ENCODE measurements around the gene TAPT1. TPM values are rescaled to one million over a fixed set of nuclear protein-coding genes. Genes with fewer than 3 reads are reported as not detected.

TAPT1 gene
- total and polyA plus RNA-seq, 9 of the 15 experiments (the other 6 are each of a cell fraction or from before 2014, with no cell fraction given), result 1.6 to 36.7 (median 20.7) TPM

DNA sequence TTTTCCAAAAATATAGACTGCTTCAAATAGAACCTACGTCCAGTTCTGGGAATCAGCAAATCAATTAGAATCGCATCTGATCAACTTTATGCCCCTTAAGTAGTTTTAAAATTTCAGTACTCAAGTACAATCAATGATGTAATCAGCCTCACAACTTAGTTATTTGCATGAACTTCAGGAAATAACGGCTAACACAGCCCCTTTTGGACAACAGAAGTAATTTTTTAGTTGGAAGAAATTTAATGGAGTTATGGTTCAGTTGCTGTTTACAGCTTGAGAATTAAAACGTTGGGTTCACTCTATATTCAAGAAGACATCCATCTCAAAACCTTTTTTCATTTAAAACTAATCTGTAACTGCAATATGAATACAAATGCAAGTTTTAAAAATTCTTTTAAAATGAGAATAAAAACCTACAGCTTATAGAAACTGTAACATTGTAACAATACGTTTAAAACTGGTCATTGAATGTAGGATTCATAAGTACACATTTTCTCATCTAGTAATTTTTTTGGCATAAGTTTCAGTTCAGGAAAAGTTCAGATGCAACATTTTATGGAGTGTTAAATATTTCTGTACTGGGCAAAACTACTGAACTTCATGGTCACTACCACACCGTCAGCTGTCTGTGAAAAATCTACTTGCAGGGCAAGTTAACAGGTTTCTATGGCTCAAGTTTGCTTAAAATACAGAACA lies 956 bp downstream of the TAPT1 start (continued):
- TF ChIP-seq, protein P1, sequence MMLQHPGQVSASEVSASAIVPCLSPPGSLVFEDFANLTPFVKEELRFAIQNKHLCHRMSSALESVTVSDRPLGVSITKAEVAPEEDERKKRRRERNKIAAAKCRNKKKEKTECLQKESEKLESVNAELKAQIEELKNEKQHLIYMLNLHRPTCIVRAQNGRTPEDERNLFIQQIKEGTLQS (IDR thresholded peaks at IDR 0.05), result peak; percentile 80
- TF ChIP-seq, protein P1 (CRISPR knock-in tag; conservative IDR thresholded peaks at IDR 0.05), result no peak
- TF ChIP-seq HMGN3 (IDR thresholded peaks at IDR 0.05; ENCODE audit: borderline replicate concordance, extremely low read depth, insufficient read length, low read depth, low read length) (no peak), ZNF253 (CRISPR knock-in tag; conservative IDR thresholded peaks at IDR 0.05) (no peak)

DNA sequence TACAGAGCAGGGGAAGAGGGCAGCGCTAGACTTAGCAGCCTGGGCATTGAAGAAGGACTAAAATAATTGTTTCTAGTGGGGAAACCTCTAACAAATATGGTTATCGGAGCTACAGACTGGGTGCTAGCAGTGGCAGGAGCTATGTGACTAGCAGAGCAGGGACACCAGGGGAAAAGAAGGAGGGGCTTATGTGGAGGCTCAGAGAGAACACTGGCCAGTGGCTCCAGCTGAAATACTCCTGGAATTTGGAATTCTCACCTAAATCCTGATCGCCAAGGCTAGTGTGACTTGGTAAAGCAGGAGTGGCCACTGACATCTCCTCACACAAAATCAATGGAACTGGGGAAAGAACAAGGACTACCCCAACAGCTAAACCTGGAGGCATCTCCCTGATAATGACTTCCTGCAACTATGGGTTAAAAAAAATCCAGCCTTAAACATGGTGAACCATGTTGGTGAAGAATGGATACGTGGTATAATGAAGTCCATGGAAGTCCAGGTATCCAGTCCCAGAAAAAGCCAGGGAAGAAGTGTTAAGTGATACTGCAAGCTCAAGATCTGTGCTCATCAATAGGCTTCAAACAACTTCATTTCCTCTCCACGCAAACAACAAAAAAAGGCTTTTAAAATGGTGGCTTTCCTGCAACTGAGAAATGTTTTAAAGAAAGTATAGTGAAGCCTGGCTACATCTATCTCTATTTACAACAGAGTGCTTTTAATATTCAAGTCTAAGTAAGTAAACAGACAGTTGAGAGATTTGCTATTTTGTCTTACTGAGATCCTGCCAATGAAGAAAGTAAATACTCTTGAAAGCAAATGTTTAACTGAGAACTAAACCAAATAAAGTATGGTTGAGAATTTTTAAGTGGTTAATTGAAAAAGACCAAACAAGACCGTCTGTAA lies 1.8 kb downstream of the TAPT1 start:
- FAIRE-seq (peak; percentile 68), DNase-seq (ENCODE audit: extremely low read depth in 1 of 4, low spot score in 3 of 4) (peak; percentile 22 to 61 (median 36)), ATAC-seq (peak; percentile 67)
- CTCF ChIA-PET (ENCODE audit: low intra/inter-chr PET ratio), result no interaction called here
- Histone ChIP-seq H3K4me1 (replicated peaks in 1 of 2; ENCODE audit: control insufficient read depth in 2 of 2, insufficient read depth in 2 of 2, low read length in 2 of 2) (peaks cover 6 to 12% of the 10 kb centered on the region in 2 experiments; a peak in 3 of 5 replicates), H3K9me3 (replicated peaks; ENCODE audit: control insufficient read depth, insufficient read depth, low read depth, low read length) (no peaks in the 10 kb centered on the region), H3K9me1 (ENCODE audit: control insufficient read depth, insufficient read depth, low read length) (no peaks in the 10 kb centered on the region), H3K4me3 (peak overlapping the region; percentile 81), H3K79me2 (ENCODE audit: control insufficient read depth, insufficient read depth, low read length) (peaks cover 90% of the 10 kb centered on the region), H3K27me3 (ENCODE audit: control insufficient read depth in 2 of 2, insufficient read depth in 2 of 2, low read length in 2 of 2) (no peaks in the 10 kb centered on the region), H4K20me1 (replicated peaks; ENCODE audit: control insufficient read depth, insufficient read depth, low read length) (peaks cover 8% of the 10 kb centered on the region; the same call in 1 of the 2 replicates), H3K4me2 (ENCODE audit: insufficient read depth, low read length) (peak overlapping the region; percentile 79), H3K9ac (ENCODE audit: insufficient read depth in 1 of 2, low read depth in 2 of 2, low read length in 2 of 2) (peak overlapping the region; percentile 46 to 73; a peak in 3 of 4 replicates), H3K36me3 (ENCODE audit: control insufficient read depth, insufficient read depth, low read length) (peaks cover 7% of the 10 kb centered on the region; the same call in 1 of the 3 replicates), H2AFZ (ENCODE audit: low read depth, low read length) (peak overlapping the region; percentile 34; the same call in 1 of the 2 replicates), H3K27ac (ENCODE audit: extremely low read depth, low read depth, low read length) (peak overlapping the region; percentile 86)
- intact Hi-C loops (cut with micrococcal nuclease), result loop anchor here (5.0 to 10.0 kb wide), 3 partner anchors 540 to 1220 kb away; partner anchors contain the start of genes CPEB2 and FAM200B
- WGBS (ENCODE audit: insufficient coverage, low coverage, missing lambda C conversion rate), result 4% methylated on average over 6 of the region's 6 CpGs
- TF ChIP-seq HDAC1 (IDR thresholded peaks at IDR 0.05), result 0 out of 4 replicates have a peak, but pooled peaks of 1 of the 2 experiments have one; percentile 30
- TF ChIP-seq, protein P2, sequence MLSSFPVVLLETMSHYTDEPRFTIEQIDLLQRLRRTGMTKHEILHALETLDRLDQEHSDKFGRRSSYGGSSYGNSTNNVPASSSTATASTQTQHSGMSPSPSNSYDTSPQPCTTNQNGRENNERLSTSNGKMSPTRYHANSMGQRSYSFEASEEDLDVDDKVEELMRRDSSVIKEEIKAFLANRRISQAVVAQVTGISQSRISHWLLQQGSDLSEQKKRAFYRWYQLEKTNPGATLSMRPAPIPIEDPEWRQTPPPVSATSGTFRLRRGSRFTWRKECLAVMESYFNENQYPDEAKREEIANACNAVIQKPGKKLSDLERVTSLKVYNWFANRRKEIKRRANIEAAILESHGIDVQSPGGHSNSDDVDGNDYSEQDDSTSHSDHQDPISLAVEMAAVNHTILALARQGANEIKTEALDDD (IDR thresholded peaks at IDR 0.05), result peak; percentile 79; the same call in 1 of the 2 replicates
- TF ChIP-seq ZKSCAN3 (CRISPR knock-in tag; IDR thresholded peaks at IDR 0.05), result no peak
- 0 out of 2 replicates have a peak, but pooled peaks have one; percentile 24 for TF ChIP-seq MTA3 (IDR thresholded peaks at IDR 0.05; ENCODE audit: borderline replicate concordance)
- 0 out of 2 replicates have a peak, but pooled peaks have one; percentile 25 for TF ChIP-seq NFRKB (IDR thresholded peaks at IDR 0.05; ENCODE audit: low read depth)
- no peak for TF ChIP-seq EGR1 (conservative IDR thresholded peaks at IDR 0.05)
- in situ Hi-C loops (cut with MboI), result loop anchor here (25.0 kb wide), 1 partner anchor 737 kb away; no protein-coding TSS in a partner anchor
- POLR2A ChIA-PET, result interaction anchor here (0.7 to 2.5 kb wide), 5 partner anchors 10 to 1574 kb away, joined by 3 to 17 read pairs (median 4); no protein-coding TSS in a partner anchor
- BruUV-seq (replicated peaks), result no TSS peak

All from K562 (cell line).